ENCODE results near the gene TGFB1I1. TPM values are rescaled to one million over a fixed set of nuclear protein-coding genes. Genes with fewer than 3 reads are reported as not detected.
A peak's percentile ranks its signal among the peaks of the same experiment; 100 is the strongest.

The TGFB1I1 gene
- total RNA-seq, 1 donor from 2014 or later, result 221 TPM

GRCh38 chr16:31453255-31454204 lies 18.4 kb upstream of the TGFB1I1 start:
- peaks cover 67% of the 10 kb centered on the region for H3K4me1 Mint-ChIP-seq (ENCODE audit: low read depth)
- H3K9me3 Mint-ChIP-seq (ENCODE audit: low read depth), result no peaks in the 10 kb centered on the region
- H3K4me3 Mint-ChIP-seq (ENCODE audit: unreplicated experiment), result peak overlapping the region; percentile 51
- no peaks in the 10 kb centered on the region for H3K36me3 Mint-ChIP-seq (ENCODE audit: low read depth)
- TF ChIP-seq, protein P1, sequence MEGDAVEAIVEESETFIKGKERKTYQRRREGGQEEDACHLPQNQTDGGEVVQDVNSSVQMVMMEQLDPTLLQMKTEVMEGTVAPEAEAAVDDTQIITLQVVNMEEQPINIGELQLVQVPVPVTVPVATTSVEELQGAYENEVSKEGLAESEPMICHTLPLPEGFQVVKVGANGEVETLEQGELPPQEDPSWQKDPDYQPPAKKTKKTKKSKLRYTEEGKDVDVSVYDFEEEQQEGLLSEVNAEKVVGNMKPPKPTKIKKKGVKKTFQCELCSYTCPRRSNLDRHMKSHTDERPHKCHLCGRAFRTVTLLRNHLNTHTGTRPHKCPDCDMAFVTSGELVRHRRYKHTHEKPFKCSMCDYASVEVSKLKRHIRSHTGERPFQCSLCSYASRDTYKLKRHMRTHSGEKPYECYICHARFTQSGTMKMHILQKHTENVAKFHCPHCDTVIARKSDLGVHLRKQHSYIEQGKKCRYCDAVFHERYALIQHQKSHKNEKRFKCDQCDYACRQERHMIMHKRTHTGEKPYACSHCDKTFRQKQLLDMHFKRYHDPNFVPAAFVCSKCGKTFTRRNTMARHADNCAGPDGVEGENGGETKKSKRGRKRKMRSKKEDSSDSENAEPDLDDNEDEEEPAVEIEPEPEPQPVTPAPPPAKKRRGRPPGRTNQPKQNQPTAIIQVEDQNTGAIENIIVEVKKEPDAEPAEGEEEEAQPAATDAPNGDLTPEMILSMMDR (IDR thresholded peaks at IDR 0.05), result peak; percentile 18
- peak; percentile 48 for DNase-seq (ENCODE audit: low spot score)
- peak overlapping the region; percentile 100 for H3K27ac Mint-ChIP-seq (ENCODE audit: unreplicated experiment)
- H3K27me3 Mint-ChIP-seq (ENCODE audit: low read depth), result no peaks in the 10 kb centered on the region

- DNase-seq (ENCODE audit: low spot score), result peak; percentile 39
- H3K4me3 Mint-ChIP-seq (ENCODE audit: unreplicated experiment), result peak overlapping the region; percentile 33
- H3K9me3 Mint-ChIP-seq (ENCODE audit: low read depth), result no peaks in the 10 kb centered on the region
- H3K4me1 Mint-ChIP-seq (ENCODE audit: low read depth), result peaks cover 75% of the 10 kb centered on the region
- H3K27me3 Mint-ChIP-seq (ENCODE audit: low read depth), result no peaks in the 10 kb centered on the region
- H3K27ac Mint-ChIP-seq (ENCODE audit: unreplicated experiment), result peak overlapping the region; percentile 46
- no peaks in the 10 kb centered on the region for H3K36me3 Mint-ChIP-seq (ENCODE audit: low read depth)
- TF ChIP-seq, protein P1 (IDR thresholded peaks at IDR 0.05), result peak; percentile 55
These were observed 16.2 kb upstream of the TGFB1I1 start for GRCh38 chr16:31455601-31456314.

DNA sequence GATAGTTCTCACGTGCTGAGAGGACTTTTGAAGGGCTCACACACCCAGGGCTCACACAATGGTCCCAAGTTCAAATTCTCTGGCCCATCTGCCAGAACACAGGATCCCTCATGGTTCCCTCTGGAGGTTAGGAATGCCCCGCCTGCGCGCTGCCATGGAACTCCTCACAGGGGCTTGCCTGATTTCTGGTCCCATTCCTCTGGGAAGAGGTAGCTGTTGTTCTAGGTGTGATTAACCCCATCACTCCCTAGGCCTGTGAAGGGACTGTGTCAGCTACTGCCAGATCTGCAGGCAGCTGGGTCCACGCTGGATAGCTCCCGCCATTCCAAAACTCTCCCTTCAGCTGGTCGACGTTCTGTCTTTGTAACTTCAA lies 15.0 kb upstream of the TGFB1I1 start:
- TF ChIP-seq, protein P1 (IDR thresholded peaks at IDR 0.05), result no peak
- H3K4me1 Mint-ChIP-seq (ENCODE audit: low read depth), result peaks cover 70% of the 10 kb centered on the region
- peak; percentile 43 for DNase-seq (ENCODE audit: low spot score)
- no peaks in the 10 kb centered on the region for H3K9me3 Mint-ChIP-seq (ENCODE audit: low read depth)
- H3K27me3 Mint-ChIP-seq (ENCODE audit: low read depth), result no peaks in the 10 kb centered on the region
- no peaks in the 10 kb centered on the region for H3K36me3 Mint-ChIP-seq (ENCODE audit: low read depth)
- no peak overlapping the region for H3K27ac Mint-ChIP-seq (ENCODE audit: unreplicated experiment)
- peak overlapping the region; percentile 33 for H3K4me3 Mint-ChIP-seq (ENCODE audit: unreplicated experiment)

- Mint-ChIP-seq H3K4me3 (ENCODE audit: unreplicated experiment) (peak overlapping the region; percentile 86), H3K4me1 (ENCODE audit: low read depth) (peaks cover 58% of the 10 kb centered on the region), H3K27me3 (ENCODE audit: low read depth) (no peaks in the 10 kb centered on the region), H3K36me3 (ENCODE audit: low read depth) (peaks cover 4% of the 10 kb centered on the region), H3K27ac (ENCODE audit: unreplicated experiment) (peak overlapping the region; percentile 97), H3K9me3 (ENCODE audit: low read depth) (no peaks in the 10 kb centered on the region)
- peak; percentile 92 for DNase-seq (ENCODE audit: low spot score)
- TF ChIP-seq, protein P1 (IDR thresholded peaks at IDR 0.05), result peak; percentile 49
These were observed 13.7 kb upstream of the TGFB1I1 start for GRCh38 chr16:31458073-31458843.
